LNCaP clone FGC (cell line): ENCODE results near the gene SPNS2.

Experiments
- DNase-seq: peaks from one replicate; pipeline ENCODE4 v3.0.0-alpha.2; 2011; ENCODE audit warnings: low read depth
- H3K4me3 ChIP-seq: 2 replicates; pipeline ENCODE4 v1.5.1; 2011; ENCODE audit warnings: mild to moderate bottlenecking, low read depth, low read length, control low read depth
- CTCF ChIP-seq: IDR thresholded peaks from 2 replicates; pipeline ENCODE4 v1.5.1; 2012; ENCODE audit warnings: mild to moderate bottlenecking; ENCODE audit not compliant: control insufficient read depth, insufficient read depth; ENCODE audit errors: extremely low read depth

SPNS2 gene

GRCh38 chr17:4585638-4585994, 86.9 kb downstream of the SPNS2 start:
- DNase-seq = no peak
- no peak for TF ChIP-seq CTCF
- no peak overlapping the region for H3K4me3 ChIP-seq

GRCh38 chr17:4586043-4586442, 87.4 kb downstream of the SPNS2 start:
- H3K4me3 ChIP-seq = no peak overlapping the region
- no peak for TF ChIP-seq CTCF
- DNase-seq = no peak

DNA sequence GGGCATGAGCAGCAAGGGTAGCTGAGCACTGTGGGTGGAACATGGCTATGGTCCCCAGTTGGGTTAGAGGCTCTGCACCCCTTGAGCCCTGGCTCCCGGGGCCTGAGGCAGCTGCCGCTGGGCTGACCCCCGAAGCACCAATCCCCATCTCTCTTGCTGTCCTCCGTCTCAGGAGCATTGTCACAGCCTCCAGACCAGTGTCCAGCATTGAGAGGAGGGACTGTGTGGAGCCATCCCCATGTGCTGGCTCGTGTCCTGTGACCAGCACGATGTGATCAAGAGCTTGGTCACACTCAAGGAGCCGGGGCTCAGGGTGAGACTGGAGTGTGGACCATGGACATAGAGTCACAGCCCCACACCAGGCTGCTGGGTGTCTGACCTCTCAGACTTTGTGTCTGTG, 88.5 kb downstream of the SPNS2 start:
- DNase-seq = no peak
- TF ChIP-seq CTCF = no peak

DNA sequence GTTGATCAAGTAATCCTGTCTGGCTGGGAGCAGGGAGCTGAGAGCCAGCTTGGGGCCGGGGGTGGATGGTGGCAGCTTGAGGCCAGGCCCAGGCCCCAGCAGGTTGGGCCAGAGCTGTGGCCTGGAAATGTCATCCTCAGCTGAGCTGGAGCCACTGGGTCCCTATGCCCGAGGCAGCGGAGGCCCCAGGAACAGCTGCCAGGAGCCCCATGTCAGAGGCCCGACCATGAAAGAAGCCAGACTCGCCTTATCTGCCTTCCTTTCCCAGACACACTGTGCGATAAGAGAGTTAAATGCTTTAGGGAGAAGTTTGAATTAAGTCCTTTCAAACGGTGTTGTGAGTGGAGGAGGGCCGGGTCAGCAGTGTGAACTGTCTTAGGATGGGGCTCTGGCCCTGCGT, 89.1 kb downstream of the SPNS2 start:
- TF ChIP-seq CTCF = no peak
- DNase-seq = no peak

More for the DNA sequence above, 88.5 kb downstream of the SPNS2 start:
- H3K4me3 ChIP-seq = no peak overlapping the region

DNA sequence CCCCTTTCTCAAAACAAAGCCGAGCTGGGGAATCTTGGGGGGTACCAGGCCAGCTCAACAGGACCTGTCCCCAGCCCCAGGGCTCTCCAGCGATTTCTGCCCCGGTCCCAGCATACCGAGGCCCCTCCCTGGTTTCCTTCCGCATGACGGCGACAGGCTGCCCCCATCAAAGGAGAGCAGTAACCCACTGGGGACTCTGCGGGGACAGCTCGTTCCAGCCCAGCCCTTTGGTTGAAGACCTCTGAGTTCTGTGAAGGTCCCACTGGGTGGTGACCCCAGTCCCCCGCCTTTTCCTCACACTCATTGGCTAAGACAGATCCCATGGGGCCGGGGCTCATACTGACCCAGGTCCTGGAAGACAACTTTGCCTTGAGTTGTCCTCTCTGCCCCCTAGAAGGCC, 89.7 kb downstream of the SPNS2 start:
- no peak overlapping the region for H3K4me3 ChIP-seq
- DNase-seq = no peak
- TF ChIP-seq CTCF = no peak

More for the DNA sequence above, 89.1 kb downstream of the SPNS2 start:
- no peak overlapping the region for H3K4me3 ChIP-seq
